ENCODE results near the gene ABCA7. TPM values are rescaled to one million over a fixed set of nuclear protein-coding genes. Genes with fewer than 3 reads are reported as not detected.

Gene ABCA7
- total RNA-seq, 3 donors from 2014 or later = 8.0 to 31.8 (median 26.5) TPM

DNA sequence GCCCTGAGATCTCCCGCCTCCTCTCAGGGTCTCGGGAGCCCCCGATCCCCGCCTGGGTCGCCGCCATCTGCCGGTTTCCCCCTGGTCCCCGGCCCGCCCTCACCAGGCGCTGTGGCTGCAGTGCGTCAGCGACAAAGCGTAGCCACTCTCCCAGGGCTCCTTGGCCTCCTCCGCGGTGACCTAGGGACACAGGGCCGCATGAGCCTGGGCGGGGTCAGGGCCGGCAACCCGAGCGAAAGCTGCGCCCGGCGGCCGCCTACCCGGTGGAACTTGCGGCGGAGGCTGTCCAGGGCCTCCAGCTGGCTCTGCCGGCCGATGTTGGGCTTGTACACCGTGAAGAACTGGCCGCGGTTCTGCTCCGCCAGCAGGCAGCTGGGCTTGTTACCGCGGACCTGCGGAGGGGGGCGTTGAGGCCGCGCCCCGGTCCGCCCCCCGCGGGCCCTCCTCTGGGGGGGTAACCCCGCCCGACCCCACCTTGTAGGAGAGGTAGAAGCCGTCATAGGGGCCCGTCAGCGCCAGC is 69.2 kb downstream of the ABCA7 start:
- Histone ChIP-seq H3K27me3 (no peaks in the 10 kb centered on the region), H3K27ac (peak overlapping the region in 1 of 2 donors; percentile 55), H3K4me1 (peaks cover 21 to 28% of the 10 kb centered on the region in 2 donors), H3K36me3 (peaks cover 12% of the 10 kb centered on the region), H3K4me3 (no peak overlapping the region), H3K9me3 (no peaks in the 10 kb centered on the region)
- TF ChIP-seq POLR2A (IDR thresholded peaks at IDR 0.05) (no peak), POLR2AphosphoS5 (IDR thresholded peaks at IDR 0.05) (no peak)
- TF ChIP-seq, protein P1, sequence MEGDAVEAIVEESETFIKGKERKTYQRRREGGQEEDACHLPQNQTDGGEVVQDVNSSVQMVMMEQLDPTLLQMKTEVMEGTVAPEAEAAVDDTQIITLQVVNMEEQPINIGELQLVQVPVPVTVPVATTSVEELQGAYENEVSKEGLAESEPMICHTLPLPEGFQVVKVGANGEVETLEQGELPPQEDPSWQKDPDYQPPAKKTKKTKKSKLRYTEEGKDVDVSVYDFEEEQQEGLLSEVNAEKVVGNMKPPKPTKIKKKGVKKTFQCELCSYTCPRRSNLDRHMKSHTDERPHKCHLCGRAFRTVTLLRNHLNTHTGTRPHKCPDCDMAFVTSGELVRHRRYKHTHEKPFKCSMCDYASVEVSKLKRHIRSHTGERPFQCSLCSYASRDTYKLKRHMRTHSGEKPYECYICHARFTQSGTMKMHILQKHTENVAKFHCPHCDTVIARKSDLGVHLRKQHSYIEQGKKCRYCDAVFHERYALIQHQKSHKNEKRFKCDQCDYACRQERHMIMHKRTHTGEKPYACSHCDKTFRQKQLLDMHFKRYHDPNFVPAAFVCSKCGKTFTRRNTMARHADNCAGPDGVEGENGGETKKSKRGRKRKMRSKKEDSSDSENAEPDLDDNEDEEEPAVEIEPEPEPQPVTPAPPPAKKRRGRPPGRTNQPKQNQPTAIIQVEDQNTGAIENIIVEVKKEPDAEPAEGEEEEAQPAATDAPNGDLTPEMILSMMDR (IDR thresholded peaks at IDR 0.05) = no peak
- intact Hi-C loops (cut with DNase I; ENCODE audit: low total_unique reads) = no loop called here
- no peak for DNase-seq (ENCODE audit: low spot score in 2 of 2)

DNA sequence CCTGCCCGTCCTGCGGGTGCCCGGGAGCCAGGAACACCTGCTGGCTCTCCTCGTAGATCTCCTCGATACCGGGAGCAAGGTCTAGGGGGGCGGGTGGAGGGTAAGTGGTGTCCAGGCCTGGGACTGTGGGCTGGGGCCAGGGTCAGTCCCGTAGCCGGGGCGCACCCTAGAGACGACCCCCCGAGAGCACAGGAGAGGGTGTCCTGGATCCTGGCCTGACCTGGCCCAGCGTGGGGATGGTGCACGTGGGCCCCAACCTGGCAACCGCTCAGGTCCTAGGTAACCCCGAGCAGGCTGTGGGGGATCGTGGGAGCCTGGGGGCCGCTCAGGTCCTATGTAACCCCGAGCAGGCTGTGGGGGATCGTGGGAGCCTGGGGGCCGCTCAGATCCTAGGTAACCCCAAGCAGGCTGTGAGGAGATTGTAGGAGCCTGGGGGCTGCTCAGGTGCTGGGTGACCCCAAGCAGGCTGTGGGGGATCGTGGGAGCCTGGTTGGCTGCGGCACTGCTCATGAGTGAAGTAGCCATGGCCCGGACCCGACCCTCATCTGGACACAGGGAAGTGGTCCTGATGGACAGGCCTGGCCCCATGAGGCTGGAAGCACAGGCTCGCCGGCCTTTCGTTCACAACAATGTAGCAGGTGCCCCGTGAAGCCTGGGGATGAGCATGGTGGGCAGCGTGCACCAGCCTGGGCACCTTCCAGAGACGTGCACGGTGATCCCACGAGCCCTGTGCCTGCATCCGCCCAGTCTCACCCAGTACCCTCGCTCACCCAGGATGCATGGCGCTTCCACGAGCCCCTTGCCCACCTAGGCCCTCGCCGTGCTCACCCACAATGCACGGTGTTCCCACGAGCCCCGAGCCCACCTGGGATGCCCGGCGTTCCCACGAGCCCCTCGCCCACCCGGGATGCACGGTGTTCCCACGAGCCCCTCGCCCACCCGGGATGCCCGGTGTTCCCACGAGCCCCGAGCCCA is 70.1 kb downstream of the ABCA7 start:
- no peaks in the 10 kb centered on the region for H3K9me3 ChIP-seq
- H3K27me3 ChIP-seq = no peaks in the 10 kb centered on the region
- peak overlapping the region in 1 of 2 donors; percentile 92 for H3K27ac ChIP-seq
- peaks cover 21 to 28% of the 10 kb centered on the region in 2 donors for H3K4me1 ChIP-seq
- intact Hi-C loops (cut with DNase I; ENCODE audit: low total_unique reads) = no loop called here
- peaks cover 12% of the 10 kb centered on the region for H3K36me3 ChIP-seq
- DNase-seq (ENCODE audit: low spot score in 2 of 2) = no peak
- TF ChIP-seq, protein P1 (IDR thresholded peaks at IDR 0.05) = no peak
- TF ChIP-seq POLR2A (IDR thresholded peaks at IDR 0.05) (no peak), POLR2AphosphoS5 (IDR thresholded peaks at IDR 0.05) (no peak)
- no peak overlapping the region for H3K4me3 ChIP-seq

DNA sequence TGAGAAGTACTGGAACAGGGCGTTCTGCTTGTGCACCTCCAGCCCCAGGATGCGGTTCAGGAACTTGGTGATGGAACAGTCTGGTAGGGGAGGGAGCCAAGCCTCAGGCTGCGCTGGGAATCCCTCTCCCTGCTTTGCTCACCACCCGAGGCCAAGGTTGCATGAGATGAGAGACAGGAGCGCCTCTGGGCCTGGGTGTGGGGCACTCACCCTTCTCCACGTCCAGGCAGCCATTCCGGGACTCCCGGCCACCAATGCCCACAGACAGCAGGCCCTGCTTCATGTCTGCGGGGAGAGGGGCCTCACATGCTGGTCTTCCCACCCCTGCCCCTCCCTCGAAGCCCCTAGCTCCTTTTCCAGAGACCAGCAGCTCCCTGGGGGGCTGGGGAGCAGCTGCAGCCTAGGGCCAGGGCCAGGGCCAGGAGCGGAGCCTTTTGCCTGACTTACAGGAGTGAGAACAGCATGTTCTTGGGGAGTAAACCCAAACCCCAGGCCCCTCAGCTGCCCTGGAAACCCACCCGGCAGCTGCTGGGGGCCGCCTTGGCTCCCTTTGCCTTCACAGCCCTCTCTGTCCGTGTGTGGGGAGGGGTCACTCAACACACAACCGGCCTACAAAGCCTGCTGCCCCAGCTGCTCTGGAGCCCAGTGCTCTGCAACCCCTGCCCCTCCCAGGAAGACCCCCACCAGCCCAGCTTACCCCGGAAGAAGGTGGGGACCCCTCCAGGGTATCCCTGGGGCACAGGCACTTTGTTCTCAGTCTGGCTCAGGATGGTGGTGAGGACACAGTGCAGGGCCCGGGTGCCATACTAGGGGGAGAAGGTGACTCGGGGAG is 71.1 kb downstream of the ABCA7 start:
- Histone ChIP-seq H3K36me3 (peaks cover 12% of the 10 kb centered on the region), H3K27ac (peak overlapping the region; percentile 85 to 92)
- no peak for TF ChIP-seq POLR2AphosphoS5 (IDR thresholded peaks at IDR 0.05)
- TF ChIP-seq, protein P1 (IDR thresholded peaks at IDR 0.05) = no peak
- no peak for TF ChIP-seq POLR2A (IDR thresholded peaks at IDR 0.05)

DNA sequence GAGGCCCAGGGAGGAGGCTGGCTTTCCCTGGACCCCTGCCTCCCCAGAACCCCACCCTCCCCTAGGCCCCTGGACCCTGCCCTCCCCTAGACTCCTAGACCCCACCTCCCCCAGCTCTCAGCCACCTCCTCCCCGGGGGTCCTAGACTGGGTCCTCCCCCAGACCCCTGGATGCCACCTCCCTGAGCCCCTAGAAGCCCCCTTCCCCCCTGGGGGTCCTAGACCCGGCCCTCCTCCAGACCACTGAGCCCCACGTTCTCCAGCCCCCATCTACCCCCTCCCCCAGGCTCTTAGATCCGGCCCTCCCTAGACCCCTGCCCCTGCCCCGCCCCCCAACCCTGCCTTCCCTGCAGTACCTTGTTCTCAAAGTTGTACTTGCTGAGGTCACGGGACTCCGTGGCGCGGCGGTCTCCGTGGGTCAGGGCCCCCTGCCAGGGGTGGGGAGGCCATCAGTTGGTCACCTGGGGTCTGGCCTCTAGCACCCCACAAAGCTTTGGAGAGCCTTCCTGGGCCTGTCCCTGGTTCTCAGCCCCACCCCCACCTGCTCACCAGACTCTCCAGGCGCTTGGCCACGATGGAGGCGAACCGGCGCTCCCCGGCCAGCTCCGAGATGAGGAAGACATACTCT is 71.8 kb downstream of the ABCA7 start:
- DNase-seq (ENCODE audit: low spot score in 2 of 2) = no peak
- H3K4me3 ChIP-seq = no peak overlapping the region
- H3K36me3 ChIP-seq = peaks cover 12% of the 10 kb centered on the region
- H3K4me1 ChIP-seq = peaks cover 17 to 24% of the 10 kb centered on the region in 2 donors
- TF ChIP-seq POLR2AphosphoS5 (IDR thresholded peaks at IDR 0.05) (peak in 1 of 3 donors; percentile 9), POLR2A (IDR thresholded peaks at IDR 0.05) (no peak)
- H3K27ac ChIP-seq = peak overlapping the region; percentile 85 to 92
- H3K9me3 ChIP-seq = no peaks in the 10 kb centered on the region
- no peaks in the 10 kb centered on the region for H3K27me3 ChIP-seq
- intact Hi-C loops (cut with DNase I; ENCODE audit: low total_unique reads) = no loop called here

More for the DNA sequence above, 71.1 kb downstream of the ABCA7 start:
- no peaks in the 10 kb centered on the region for H3K9me3 ChIP-seq
- H3K4me3 ChIP-seq = no peak overlapping the region
- no peaks in the 10 kb centered on the region for H3K27me3 ChIP-seq
- no peak for DNase-seq (ENCODE audit: low spot score in 2 of 2)
- peaks cover 17 to 25% of the 10 kb centered on the region in 2 donors for H3K4me1 ChIP-seq
- intact Hi-C loops (cut with DNase I; ENCODE audit: low total_unique reads) = no loop called here
